ENCODE data around the gene ARMC7. TPM values are rescaled to one million over a fixed set of nuclear protein-coding genes. Genes with fewer than 3 reads are reported as not detected.

Gene ARMC7
- total and polyA plus RNA-seq, 2 of the 13 experiments (the other 11 are each of a cell fraction or from before 2014, with no cell fraction given): 3.9 to 4.2 TPM

GRCh38 chr17:75086496-75087181, 23.1 kb upstream of the ARMC7 start (continued):
- TF ChIP-seq, protein P1, sequence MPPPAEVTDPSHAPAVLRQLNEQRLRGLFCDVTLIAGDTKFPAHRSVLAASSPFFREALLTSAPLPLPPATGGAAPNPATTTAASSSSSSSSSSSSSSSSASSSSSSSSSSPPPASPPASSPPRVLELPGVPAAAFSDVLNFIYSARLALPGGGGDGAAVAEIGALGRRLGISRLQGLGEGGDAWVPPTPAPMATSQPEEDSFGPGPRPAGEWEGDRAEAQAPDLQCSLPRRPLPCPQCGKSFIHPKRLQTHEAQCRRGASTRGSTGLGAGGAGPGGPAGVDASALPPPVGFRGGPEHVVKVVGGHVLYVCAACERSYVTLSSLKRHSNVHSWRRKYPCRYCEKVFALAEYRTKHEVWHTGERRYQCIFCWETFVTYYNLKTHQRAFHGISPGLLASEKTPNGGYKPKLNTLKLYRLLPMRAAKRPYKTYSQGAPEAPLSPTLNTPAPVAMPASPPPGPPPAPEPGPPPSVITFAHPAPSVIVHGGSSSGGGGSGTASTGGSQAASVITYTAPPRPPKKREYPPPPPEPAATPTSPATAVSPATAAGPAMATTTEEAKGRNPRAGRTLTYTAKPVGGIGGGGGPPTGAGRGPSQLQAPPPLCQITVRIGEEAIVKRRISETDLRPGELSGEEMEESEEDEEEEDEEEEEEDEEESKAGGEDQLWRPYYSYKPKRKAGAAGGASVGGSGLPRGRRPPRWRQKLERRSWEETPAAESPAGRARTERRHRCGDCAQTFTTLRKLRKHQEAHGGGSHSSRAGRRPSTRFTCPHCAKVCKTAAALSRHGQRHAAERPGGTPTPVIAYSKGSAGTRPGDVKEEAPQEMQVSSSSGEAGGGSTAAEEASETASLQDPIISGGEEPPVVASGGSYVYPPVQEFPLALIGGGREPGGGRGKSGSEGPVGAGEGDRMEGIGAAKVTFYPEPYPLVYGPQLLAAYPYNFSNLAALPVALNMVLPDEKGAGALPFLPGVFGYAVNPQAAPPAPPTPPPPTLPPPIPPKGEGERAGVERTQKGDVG (CRISPR knock-in tag; IDR thresholded peaks at IDR 0.05; ENCODE audit: borderline replicate concordance): peak; percentile 15; the same call in 1 of the 2 replicates
- no peak for TF ChIP-seq ZGPAT (CRISPR knock-in tag; IDR thresholded peaks at IDR 0.05)
- no peak for TF ChIP-seq STAT6 (CRISPR knock-in tag; IDR thresholded peaks at IDR 0.05; ENCODE audit: borderline replicate concordance)
- TF ChIP-seq SOX5 (CRISPR knock-in tag; IDR thresholded peaks at IDR 0.05; ENCODE audit: borderline replicate concordance): peak; percentile 68; the same call in 1 of the 2 replicates
- TF ChIP-seq ZNF609 (CRISPR knock-in tag; IDR thresholded peaks at IDR 0.05; ENCODE audit: borderline replicate concordance): peak; percentile 70; the same call in 1 of the 2 replicates
- TF ChIP-seq KDM4B (CRISPR knock-in tag; IDR thresholded peaks at IDR 0.05): no peak
- TF ChIP-seq, protein P2, sequence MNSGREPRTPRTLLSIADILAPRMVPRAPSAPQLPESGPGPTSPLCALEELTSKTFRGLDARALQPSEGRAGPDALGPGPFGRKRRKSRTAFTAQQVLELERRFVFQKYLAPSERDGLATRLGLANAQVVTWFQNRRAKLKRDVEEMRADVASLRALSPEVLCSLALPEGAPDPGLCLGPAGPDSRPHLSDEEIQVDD (CRISPR knock-in tag; IDR thresholded peaks at IDR 0.05; ENCODE audit: borderline replicate concordance): no peak
- TF ChIP-seq ZNF577 (CRISPR knock-in tag; IDR thresholded peaks at IDR 0.05; ENCODE audit: borderline replicate concordance, low read depth): no peak
- TF ChIP-seq ZFP36L2 (CRISPR knock-in tag; IDR thresholded peaks at IDR 0.05): no peak
- TF ChIP-seq NFRKB (IDR thresholded peaks at IDR 0.05): no peak
- TF ChIP-seq NCOA2 (CRISPR knock-in tag; IDR thresholded peaks at IDR 0.05): peak; percentile 32; the same call in 1 of the 2 replicates
- TF ChIP-seq, protein P3, sequence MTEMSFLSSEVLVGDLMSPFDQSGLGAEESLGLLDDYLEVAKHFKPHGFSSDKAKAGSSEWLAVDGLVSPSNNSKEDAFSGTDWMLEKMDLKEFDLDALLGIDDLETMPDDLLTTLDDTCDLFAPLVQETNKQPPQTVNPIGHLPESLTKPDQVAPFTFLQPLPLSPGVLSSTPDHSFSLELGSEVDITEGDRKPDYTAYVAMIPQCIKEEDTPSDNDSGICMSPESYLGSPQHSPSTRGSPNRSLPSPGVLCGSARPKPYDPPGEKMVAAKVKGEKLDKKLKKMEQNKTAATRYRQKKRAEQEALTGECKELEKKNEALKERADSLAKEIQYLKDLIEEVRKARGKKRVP (CRISPR knock-in tag; IDR thresholded peaks at IDR 0.05): no peak; a peak in 1 of 4 replicates
- TF ChIP-seq ZFP36L1 (CRISPR knock-in tag; IDR thresholded peaks at IDR 0.05): peak; percentile 84; the same call in 1 of the 2 replicates
- TF ChIP-seq HDAC2 (CRISPR knock-in tag; IDR thresholded peaks at IDR 0.05): no peak; the same call in 1 of the 2 replicates
